HepG2 (cell line): ENCODE measurements around the gene HNRNPUL2. TPM values are rescaled to one million over a fixed set of nuclear protein-coding genes. Genes with fewer than 3 reads are reported as not detected.

Source experiments
- AHR ChIP-seq: IDR thresholded peaks from 2 replicates; pipeline ENCODE4 v1.6.1; 2018; ENCODE audit warnings: missing genetic modification reagents, missing compliant biosample characterization
- EED ChIP-seq: sonication (generic); formaldehyde crosslinking; IDR thresholded peaks from 2 replicates; pipeline ENCODE4 v1.5.0; 2020; ENCODE audit warnings: mild to moderate bottlenecking, missing genetic modification reagents
- HMGA1 ChIP-seq: sonication (generic); formaldehyde crosslinking; conservative IDR thresholded peaks from 2 replicates; pipeline ENCODE4 v1.4.0; 2020; ENCODE audit warnings: missing genetic modification reagents
- ISL2 ChIP-seq: sonication (generic); formaldehyde crosslinking; IDR thresholded peaks from 2 replicates; pipeline ENCODE4 v1.5.0; 2020; ENCODE audit warnings: missing genetic modification reagents
- KLF15 ChIP-seq: sonication (generic); formaldehyde crosslinking; IDR thresholded peaks from 2 replicates; pipeline ENCODE4 v1.8.1; 2023; ENCODE audit warnings: borderline replicate concordance, mild to moderate bottlenecking, inconsistent platforms, missing genetic modification reagents, mixed read lengths
- KMT2A ChIP-seq: sonication (generic); formaldehyde crosslinking; IDR thresholded peaks from 2 replicates; pipeline ENCODE4 v1.4.0; 2020; ENCODE audit warnings: missing genetic modification reagents
- NFIC ChIP-seq: IDR thresholded peaks from 2 replicates; pipeline ENCODE4 v1.6.1; 2012; ENCODE audit warnings: mild to moderate bottlenecking, low read length, inconsistent platforms
- SRSF4 ChIP-seq: fragments of 200-400 bp; formaldehyde crosslinking; IDR thresholded peaks from one replicate; pipeline ENCODE4 v1.6.1; 2018; ENCODE audit warnings: mild to moderate bottlenecking, low read depth, low read length, moderate library complexity; ENCODE audit not compliant: poor library complexity, severe bottlenecking
- SRSF9 ChIP-seq: fragments of 200-400 bp; formaldehyde crosslinking; IDR thresholded peaks from 2 replicates; pipeline ENCODE4 v1.6.1; 2018; ENCODE audit warnings: borderline replicate concordance, mild to moderate bottlenecking, low read depth, low read length; ENCODE audit not compliant: insufficient read depth, poor library complexity, severe bottlenecking
- STAT6 ChIP-seq: sonication (generic); formaldehyde crosslinking; IDR thresholded peaks from 2 replicates; pipeline ENCODE4 v1.4.0; 2020; ENCODE audit warnings: missing genetic modification reagents, mild to moderate bottlenecking, borderline replicate concordance
- ZFP37 ChIP-seq: sonication (generic); formaldehyde crosslinking; IDR thresholded peaks from 2 replicates; pipeline ENCODE4 v1.4.0; 2020; ENCODE audit warnings: missing genetic modification reagents, borderline replicate concordance
- ZNF160 ChIP-seq: sonication (generic); formaldehyde crosslinking; IDR thresholded peaks from 2 replicates; pipeline ENCODE4 v1.8.0; 2022; ENCODE audit warnings: mild to moderate bottlenecking, inconsistent platforms, missing genetic modification reagents
- ZNF512 ChIP-seq: sonication (generic); formaldehyde crosslinking; IDR thresholded peaks from 2 replicates; pipeline ENCODE4 v1.4.0; 2020; ENCODE audit warnings: mild to moderate bottlenecking, missing genetic modification reagents
- ZNF530 ChIP-seq: sonication (generic); formaldehyde crosslinking; IDR thresholded peaks from 2 replicates; pipeline ENCODE4 v1.5.0; 2020; ENCODE audit warnings: low read depth, mild to moderate bottlenecking, missing genetic modification reagents
- ZNF547 ChIP-seq: sonication (generic); formaldehyde crosslinking; IDR thresholded peaks from 2 replicates; pipeline ENCODE4 v1.5.1; 2020; ENCODE audit warnings: mild to moderate bottlenecking, missing genetic modification reagents
- ZNF556 ChIP-seq: sonication (generic); formaldehyde crosslinking; IDR thresholded peaks from 2 replicates; pipeline ENCODE4 v1.4.0; 2020; ENCODE audit warnings: mild to moderate bottlenecking, missing genetic modification reagents, borderline replicate concordance
- ZNF749 ChIP-seq: sonication (generic); formaldehyde crosslinking; IDR thresholded peaks from 2 replicates; pipeline ENCODE4 v1.8.0; 2022; ENCODE audit warnings: mild to moderate bottlenecking, missing genetic modification reagents, moderate library complexity, borderline replicate concordance
- polyA plus RNA-seq, 8 experiments: library from polyadenylated mRNA; depleted of rRNA in 3 of 8; stranded (reverse) in 7 of 8; unstranded in 1 of 8; fragments of >200 nt; fragmentation: Illumina TruSeq in 4 of 8; extraction: Trizol in 4 of 8; gene quantifications; 2 replicates each; pipeline versions ENCODE4 v1.2.1 to v1.2.3, GENCODE V29; 2011 to 2016; ENCODE audit warnings: low read depth in 4 of 8, missing spikeins in 1 of 8, mixed read lengths in 1 of 8; ENCODE audit not compliant: insufficient read depth in 1 of 8
- total RNA-seq, 5 experiments: library from RNA; depleted of rRNA; stranded (reverse); fragments of >200 nt; fragmentation: Illumina TruSeq; extraction: Trizol; gene quantifications; 2 replicates each; pipeline ENCODE4 v1.2.3, GENCODE V29; 2016; ENCODE audit warnings: low read depth in 1 of 5
- TF ChIP-seq, protein P1 (sequence below): sonication (generic); formaldehyde crosslinking; IDR thresholded peaks from 2 replicates; pipeline ENCODE4 v1.5.0; 2020; ENCODE audit warnings: missing genetic modification reagents, mild to moderate bottlenecking, borderline replicate concordance
- TF ChIP-seq, protein P2 (sequence below): sonication (generic); formaldehyde crosslinking; IDR thresholded peaks from 2 replicates; pipeline ENCODE4; 2020; ENCODE audit warnings: missing genetic modification reagents, mild to moderate bottlenecking, borderline replicate concordance

HNRNPUL2 gene
- total and polyA plus RNA-seq, 2 of the 13 experiments (the other 11 are each of a cell fraction or from before 2014, with no cell fraction given) = 8.4 to 9.6 TPM

DNA sequence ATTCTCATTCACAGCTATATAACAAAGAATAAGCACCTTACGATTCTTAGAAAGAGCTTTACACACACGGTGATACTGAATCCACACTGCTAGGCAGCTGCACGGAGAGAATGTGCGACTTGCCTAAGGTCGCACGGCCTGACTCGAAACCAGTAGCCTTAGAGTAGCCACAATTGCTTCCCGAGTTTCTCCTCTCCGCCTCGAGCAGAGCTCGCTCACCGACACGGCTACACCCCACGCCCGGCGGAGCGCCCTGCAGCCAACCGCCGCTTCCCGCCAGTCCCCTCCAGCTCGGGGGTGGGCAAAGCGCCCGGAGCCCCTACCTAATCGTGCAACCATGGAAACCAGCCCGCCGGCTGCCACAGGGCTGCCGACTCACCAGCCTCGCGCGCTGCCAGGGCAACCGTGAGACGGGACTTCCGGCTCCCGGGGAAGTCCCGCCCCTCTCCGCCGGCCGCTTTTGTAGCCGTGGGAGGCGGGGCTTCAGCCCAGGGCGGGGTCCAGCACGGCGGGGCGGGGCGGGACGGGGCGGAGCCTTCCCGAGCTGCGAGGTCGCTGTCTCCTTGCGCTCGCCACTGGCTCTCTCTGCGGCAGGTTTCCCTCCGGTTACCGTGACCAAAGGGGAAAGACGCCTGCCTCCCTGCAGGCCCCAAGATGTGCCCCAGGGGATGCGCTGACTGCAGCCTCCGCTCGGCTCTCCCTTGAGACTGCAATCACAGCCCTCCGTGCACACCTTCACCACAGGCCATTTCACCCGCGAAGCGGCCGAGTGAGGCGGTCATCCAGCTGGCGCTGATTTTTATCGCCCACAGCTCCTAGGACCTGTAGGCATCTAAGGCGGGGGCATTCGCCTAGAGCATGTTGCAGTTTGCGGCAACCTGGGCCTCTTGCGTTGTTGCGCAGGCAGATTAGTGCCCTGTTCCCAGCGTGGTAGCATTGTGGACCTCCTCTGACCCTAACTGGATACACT is 21.1 kb downstream of the HNRNPUL2 start (continued):
- TF ChIP-seq, protein P1, sequence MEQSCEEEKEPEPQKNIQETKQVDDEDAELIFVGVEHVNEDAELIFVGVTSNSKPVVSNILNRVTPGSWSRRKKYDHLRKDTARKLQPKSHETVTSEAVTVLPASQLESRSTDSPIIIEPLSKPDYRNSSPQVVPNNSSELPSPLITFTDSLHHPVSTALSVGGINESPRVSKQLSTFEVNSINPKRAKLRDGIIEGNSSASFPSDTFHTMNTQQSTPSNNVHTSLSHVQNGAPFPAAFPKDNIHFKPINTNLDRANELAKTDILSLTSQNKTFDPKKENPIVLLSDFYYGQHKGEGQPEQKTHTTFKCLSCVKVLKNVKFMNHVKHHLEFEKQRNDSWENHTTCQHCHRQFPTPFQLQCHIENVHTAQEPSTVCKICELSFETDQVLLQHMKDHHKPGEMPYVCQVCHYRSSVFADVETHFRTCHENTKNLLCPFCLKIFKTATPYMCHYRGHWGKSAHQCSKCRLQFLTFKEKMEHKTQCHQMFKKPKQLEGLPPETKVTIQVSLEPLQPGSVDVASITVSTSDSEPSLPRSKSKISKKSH (CRISPR knock-in tag) = no peak
- TF ChIP-seq KLF15 (CRISPR knock-in tag) (no peak), ISL2 (no peak), SRSF4 (no peak), KMT2A (CRISPR knock-in tag) (0 out of 2 replicates have a peak, but pooled peaks have one; percentile 47), NFIC (no peak), ZNF512 (CRISPR knock-in tag) (no peak), ZNF749 (CRISPR knock-in tag) (no peak), ZNF556 (CRISPR knock-in tag) (no peak), ZFP37 (CRISPR knock-in tag) (no peak), AHR (no peak), ZNF530 (CRISPR knock-in tag) (no peak), STAT6 (CRISPR knock-in tag) (no peak), ZNF160 (CRISPR knock-in tag) (no peak), HMGA1 (CRISPR knock-in tag) (no peak), ZNF547 (CRISPR knock-in tag) (peak; percentile 81; the same call in 1 of the 2 replicates), SRSF9 (no peak), EED (no peak)
- TF ChIP-seq, protein P2, sequence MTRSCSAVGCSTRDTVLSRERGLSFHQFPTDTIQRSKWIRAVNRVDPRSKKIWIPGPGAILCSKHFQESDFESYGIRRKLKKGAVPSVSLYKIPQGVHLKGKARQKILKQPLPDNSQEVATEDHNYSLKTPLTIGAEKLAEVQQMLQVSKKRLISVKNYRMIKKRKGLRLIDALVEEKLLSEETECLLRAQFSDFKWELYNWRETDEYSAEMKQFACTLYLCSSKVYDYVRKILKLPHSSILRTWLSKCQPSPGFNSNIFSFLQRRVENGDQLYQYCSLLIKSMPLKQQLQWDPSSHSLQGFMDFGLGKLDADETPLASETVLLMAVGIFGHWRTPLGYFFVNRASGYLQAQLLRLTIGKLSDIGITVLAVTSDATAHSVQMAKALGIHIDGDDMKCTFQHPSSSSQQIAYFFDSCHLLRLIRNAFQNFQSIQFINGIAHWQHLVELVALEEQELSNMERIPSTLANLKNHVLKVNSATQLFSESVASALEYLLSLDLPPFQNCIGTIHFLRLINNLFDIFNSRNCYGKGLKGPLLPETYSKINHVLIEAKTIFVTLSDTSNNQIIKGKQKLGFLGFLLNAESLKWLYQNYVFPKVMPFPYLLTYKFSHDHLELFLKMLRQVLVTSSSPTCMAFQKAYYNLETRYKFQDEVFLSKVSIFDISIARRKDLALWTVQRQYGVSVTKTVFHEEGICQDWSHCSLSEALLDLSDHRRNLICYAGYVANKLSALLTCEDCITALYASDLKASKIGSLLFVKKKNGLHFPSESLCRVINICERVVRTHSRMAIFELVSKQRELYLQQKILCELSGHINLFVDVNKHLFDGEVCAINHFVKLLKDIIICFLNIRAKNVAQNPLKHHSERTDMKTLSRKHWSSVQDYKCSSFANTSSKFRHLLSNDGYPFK (CRISPR knock-in tag) = no peak
